Fibroblast of lung (primary cell): ENCODE measurements around the gene SLC14A1. TPM values are rescaled to one million over a fixed set of nuclear protein-coding genes. Genes with fewer than 3 reads are reported as not detected.

ENCODE experiments used
- DNase-seq, 2 donors: peaks; one replicate each; pipeline versions ENCODE4 v3.0.0 to v3.0.0-alpha.2; 2010; ENCODE audit warnings: low read depth in 2 of 2
- H2AFZ ChIP-seq: 2 replicates; pipeline ENCODE4 v1.5.1; 2012; ENCODE audit warnings: low read length, control low read depth, inconsistent platforms
- H3K27ac ChIP-seq: 2 replicates; pipeline ENCODE4 v1.5.1; 2011; ENCODE audit warnings: low read length, control low read depth; ENCODE audit not compliant: insufficient read depth
- H3K27me3 ChIP-seq: 2 replicates; pipeline ENCODE4 v1.5.1; 2011; ENCODE audit warnings: mild to moderate bottlenecking, low read length; ENCODE audit not compliant: control insufficient read depth, insufficient read depth
- H3K36me3 ChIP-seq: 2 replicates; pipeline ENCODE4 v1.5.1; 2011; ENCODE audit warnings: low read length; ENCODE audit not compliant: control insufficient read depth, insufficient read depth
- H3K4me1 ChIP-seq: 2 replicates; pipeline ENCODE4 v1.5.1; 2011; ENCODE audit warnings: low read length; ENCODE audit not compliant: control insufficient read depth, insufficient read depth; ENCODE audit errors: extremely low read depth
- H3K4me2 ChIP-seq: 2 replicates; pipeline ENCODE4 v1.5.1; 2011; ENCODE audit warnings: low read length, control low read depth; ENCODE audit not compliant: insufficient read depth; ENCODE audit errors: extremely low read depth
- H3K4me3 ChIP-seq, 4 experiments: fragments of 200-600 bp in 1 of 4; sonication (generic) in 1 of 4; replicated peaks in 1 of 4; 2 replicates each; pipeline ENCODE4 v1.5.1; 2011 to 2016; ENCODE audit warnings: low read length in 4 of 4, low read depth in 3 of 4, mild to moderate bottlenecking in 3 of 4, control low read depth in 2 of 4, inconsistent platforms in 1 of 4, mixed read lengths in 1 of 4; ENCODE audit not compliant: insufficient read depth in 1 of 4; ENCODE audit errors: control extremely low read depth in 1 of 4
- H3K79me2 ChIP-seq: 2 replicates; pipeline ENCODE4 v1.5.1; 2012; ENCODE audit warnings: mild to moderate bottlenecking, low read length, inconsistent platforms; ENCODE audit not compliant: control insufficient read depth, insufficient read depth
- H3K9ac ChIP-seq: 2 replicates; pipeline ENCODE4 v1.5.1; 2011; ENCODE audit warnings: mild to moderate bottlenecking, low read length, control low read depth; ENCODE audit not compliant: insufficient read depth
- H3K9me3 ChIP-seq: 2 replicates; pipeline ENCODE4 v1.5.1; 2012; ENCODE audit warnings: low read depth, low read length; ENCODE audit not compliant: control insufficient read depth, insufficient read depth
- H4K20me1 ChIP-seq: 2 replicates; pipeline ENCODE4 v1.5.1; 2011; ENCODE audit warnings: low read length; ENCODE audit not compliant: control insufficient read depth, insufficient read depth; ENCODE audit errors: extremely low read depth
- EZH2 ChIP-seq: IDR thresholded peaks from 2 replicates; pipeline ENCODE4 v1.5.1; 2012; ENCODE audit warnings: low read length, control low read depth, mild to moderate bottlenecking; ENCODE audit errors: missing control alignments
- polyA plus RNA-seq, 2 donors: library from polyadenylated mRNA; depleted of rRNA in 1 of 2; stranded (reverse) in 1 of 2; unstranded in 1 of 2; fragments of >200 nt; gene quantifications; 2 replicates each; pipeline ENCODE4 v1.2.1, GENCODE V29; 2011 to 2012; ENCODE audit warnings: missing spikeins in 1 of 2
- total RNA-seq: library from RNA; depleted of rRNA; stranded (reverse); fragments of >200 nt; gene quantifications from 2 replicates; pipeline ENCODE4 v1.2.1, GENCODE V29; 2014
- TF ChIP-seq, protein P1 (sequence below), 2 donors: IDR thresholded peaks in 1 of 2; conservative IDR thresholded peaks in 1 of 2; 1 replicate in 1 of 2; 2 replicates in 1 of 2; pipeline ENCODE4 v1.5.1; 2011 to 2012; ENCODE audit warnings: low read length in 2 of 2, control low read depth in 1 of 2, inconsistent platforms in 1 of 2, low read depth in 1 of 2, mild to moderate bottlenecking in 1 of 2

Gene SLC14A1
- total and polyA plus RNA-seq, 2 donors (not counting 1 experiment from before 2014, with no cell fraction given): 8.0 to 31.0 TPM

DNA sequence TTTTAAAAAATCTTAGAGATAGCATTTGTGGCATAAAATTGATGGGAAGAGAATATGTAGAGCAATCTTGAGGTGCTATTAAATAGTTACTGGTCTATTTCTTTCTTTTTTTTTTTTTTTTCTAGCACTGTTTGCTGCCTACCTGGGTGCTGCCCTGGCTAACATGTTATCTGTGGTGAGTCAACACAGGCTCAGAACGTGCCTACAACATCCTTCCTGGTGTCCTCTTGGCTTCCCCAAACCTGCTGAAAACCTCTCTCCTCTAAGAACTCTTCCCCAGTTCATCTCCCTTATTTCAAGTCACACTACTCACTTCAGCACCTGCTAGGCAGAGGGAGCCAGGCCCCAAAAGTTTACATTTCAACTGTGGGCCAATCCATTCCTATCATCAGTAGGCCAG is 45.1 kb upstream of the SLC14A1 start:
- TF ChIP-seq EZH2: no peak
- TF ChIP-seq, protein P1, sequence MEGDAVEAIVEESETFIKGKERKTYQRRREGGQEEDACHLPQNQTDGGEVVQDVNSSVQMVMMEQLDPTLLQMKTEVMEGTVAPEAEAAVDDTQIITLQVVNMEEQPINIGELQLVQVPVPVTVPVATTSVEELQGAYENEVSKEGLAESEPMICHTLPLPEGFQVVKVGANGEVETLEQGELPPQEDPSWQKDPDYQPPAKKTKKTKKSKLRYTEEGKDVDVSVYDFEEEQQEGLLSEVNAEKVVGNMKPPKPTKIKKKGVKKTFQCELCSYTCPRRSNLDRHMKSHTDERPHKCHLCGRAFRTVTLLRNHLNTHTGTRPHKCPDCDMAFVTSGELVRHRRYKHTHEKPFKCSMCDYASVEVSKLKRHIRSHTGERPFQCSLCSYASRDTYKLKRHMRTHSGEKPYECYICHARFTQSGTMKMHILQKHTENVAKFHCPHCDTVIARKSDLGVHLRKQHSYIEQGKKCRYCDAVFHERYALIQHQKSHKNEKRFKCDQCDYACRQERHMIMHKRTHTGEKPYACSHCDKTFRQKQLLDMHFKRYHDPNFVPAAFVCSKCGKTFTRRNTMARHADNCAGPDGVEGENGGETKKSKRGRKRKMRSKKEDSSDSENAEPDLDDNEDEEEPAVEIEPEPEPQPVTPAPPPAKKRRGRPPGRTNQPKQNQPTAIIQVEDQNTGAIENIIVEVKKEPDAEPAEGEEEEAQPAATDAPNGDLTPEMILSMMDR (conservative IDR thresholded peaks at IDR 0.05 in 1 of 2, IDR thresholded peaks at IDR 0.05 in 1 of 2; ENCODE audit: low read depth in 1 of 2, low read length in 2 of 2): no peak

DNA sequence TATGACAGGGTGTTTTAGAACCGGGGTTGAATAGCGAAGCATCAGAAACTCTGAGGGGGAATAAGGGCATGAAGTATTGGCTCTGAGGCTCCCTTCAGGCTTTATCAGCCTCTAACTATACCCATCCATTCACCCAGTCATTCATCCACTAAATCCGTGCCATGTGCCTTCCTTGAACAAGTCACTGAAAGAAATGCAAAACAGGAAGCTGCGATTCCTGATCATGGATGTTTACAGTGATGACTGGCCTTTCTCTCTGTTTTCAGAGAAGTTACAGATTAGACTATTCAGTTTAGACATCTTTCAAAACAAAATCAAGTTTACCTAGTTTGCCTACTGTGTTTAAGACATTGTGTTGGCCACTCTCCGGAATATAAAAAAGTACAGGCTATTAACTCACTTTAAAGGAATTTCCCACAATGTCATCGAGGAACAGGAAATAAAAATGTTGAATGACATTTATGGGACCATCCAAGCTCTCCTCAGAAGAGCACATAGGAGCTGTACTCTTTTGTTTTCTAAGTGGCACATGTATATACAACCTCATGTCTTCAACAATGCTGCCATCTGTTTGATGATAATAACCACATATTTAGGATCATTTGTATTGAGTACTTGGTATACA is 43.8 kb upstream of the SLC14A1 start:
- Histone ChIP-seq H3K9me3 (no peaks in the 10 kb centered on the region), H3K4me2 (no peak overlapping the region), H3K9ac (no peak overlapping the region), H3K36me3 (no peaks in the 10 kb centered on the region), H2AFZ (no peak overlapping the region), H4K20me1 (no peaks in the 10 kb centered on the region), H3K27ac (no peak overlapping the region), H3K27me3 (no peaks in the 10 kb centered on the region), H3K4me3 (no peak overlapping the region), H3K4me1 (peaks cover 8% of the 10 kb centered on the region), H3K79me2 (no peaks in the 10 kb centered on the region)
- TF ChIP-seq, protein P1 (conservative IDR thresholded peaks at IDR 0.05 in 1 of 2, IDR thresholded peaks at IDR 0.05 in 1 of 2; ENCODE audit: low read depth in 1 of 2, low read length in 2 of 2): no peak
- TF ChIP-seq EZH2: no peak
- DNase-seq: no peak

More for the DNA sequence above, 45.1 kb upstream of the SLC14A1 start:
- no peak overlapping the region for H3K27ac ChIP-seq
- H3K9ac ChIP-seq: no peak overlapping the region
- H3K4me1 ChIP-seq: peaks cover 2% of the 10 kb centered on the region
- no peaks in the 10 kb centered on the region for H3K79me2 ChIP-seq
- no peak overlapping the region for H3K4me3 ChIP-seq
- no peaks in the 10 kb centered on the region for H4K20me1 ChIP-seq
- H3K36me3 ChIP-seq: no peaks in the 10 kb centered on the region
- no peak for DNase-seq
- H3K27me3 ChIP-seq: no peaks in the 10 kb centered on the region
- no peak overlapping the region for H3K4me2 ChIP-seq
- no peaks in the 10 kb centered on the region for H3K9me3 ChIP-seq
- no peak overlapping the region for H2AFZ ChIP-seq

DNA sequence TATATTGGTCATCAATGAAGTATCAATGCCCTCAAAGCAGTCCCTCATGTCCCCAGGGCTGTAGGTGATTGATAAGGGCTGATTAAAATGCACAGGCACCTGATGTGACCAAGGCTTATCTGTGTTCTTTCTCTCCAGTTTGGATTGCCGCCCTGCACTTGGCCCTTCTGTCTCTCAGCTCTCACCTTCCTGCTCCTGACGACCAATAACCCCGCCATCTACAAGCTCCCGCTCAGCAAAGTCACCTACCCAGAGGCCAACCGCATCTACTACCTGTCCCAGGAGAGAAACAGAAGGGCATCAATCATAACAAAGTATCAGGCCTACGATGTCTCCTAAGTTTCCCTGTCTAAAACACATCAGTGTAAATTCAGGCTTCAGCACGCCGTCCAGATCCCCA is 41.8 kb upstream of the SLC14A1 start:
- no peak overlapping the region for H3K27ac ChIP-seq
- no peaks in the 10 kb centered on the region for H3K9me3 ChIP-seq
- no peak for TF ChIP-seq EZH2
- TF ChIP-seq, protein P1 (conservative IDR thresholded peaks at IDR 0.05 in 1 of 2, IDR thresholded peaks at IDR 0.05 in 1 of 2; ENCODE audit: low read depth in 1 of 2, low read length in 2 of 2): no peak
- no peak overlapping the region for H3K4me2 ChIP-seq
- peaks cover 8% of the 10 kb centered on the region for H3K4me1 ChIP-seq
- H4K20me1 ChIP-seq: no peaks in the 10 kb centered on the region
- no peak overlapping the region for H2AFZ ChIP-seq
- no peak overlapping the region for H3K4me3 ChIP-seq
- DNase-seq: no peak
- H3K9ac ChIP-seq: no peak overlapping the region
- no peaks in the 10 kb centered on the region for H3K79me2 ChIP-seq
- H3K27me3 ChIP-seq: no peaks in the 10 kb centered on the region
- no peaks in the 10 kb centered on the region for H3K36me3 ChIP-seq
